ENCODE measurements around the gene COX4I2.

DNA sequence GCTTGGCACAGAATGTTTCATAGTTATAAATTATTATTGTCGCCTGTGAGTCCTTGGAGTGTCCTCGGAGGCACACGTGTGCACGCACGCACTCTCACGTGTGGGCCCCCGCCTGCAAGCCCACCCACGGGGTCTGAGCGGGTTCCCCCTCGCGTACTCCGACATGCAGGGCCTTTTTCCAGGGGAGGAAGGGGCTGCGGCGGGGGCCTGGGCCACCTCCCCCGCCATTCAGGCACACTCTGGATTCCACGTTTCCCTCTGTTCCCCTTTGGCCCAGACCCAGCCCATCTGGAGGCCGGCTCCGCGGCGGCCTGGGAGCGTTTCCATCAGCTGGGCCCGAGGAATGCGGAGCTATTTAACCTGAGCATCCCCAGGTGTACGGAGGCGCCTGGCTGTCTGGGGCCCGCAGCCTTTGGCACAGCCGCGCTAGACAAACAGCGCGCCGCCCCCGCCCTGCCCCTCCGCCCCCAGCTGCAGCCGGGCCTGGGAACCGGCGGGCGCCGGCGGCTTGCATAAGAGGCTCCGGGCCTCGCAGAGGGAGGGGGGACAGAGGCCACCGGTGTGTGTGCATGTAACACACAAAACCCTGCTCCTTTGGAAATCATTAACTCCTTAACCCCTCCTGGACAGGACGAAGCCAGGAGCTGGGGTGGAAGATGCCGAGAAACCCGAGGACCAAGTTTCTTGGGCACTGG is 29.3 kb upstream of the COX4I2 start:
- peak in 1 of 6 experiments; percentile 17 for TF ChIP-seq CTCF (IDR thresholded peaks at IDR 0.05)
- TF ChIP-seq POLR2A (IDR thresholded peaks at IDR 0.05): peak; percentile 81 to 90

Measured in Peyer's patch (tissue), 4 donors.